Osteoblast (primary cell): ENCODE results near the gene APBA2. TPM values are rescaled to one million over a fixed set of nuclear protein-coding genes. Genes with fewer than 3 reads are reported as not detected.

Experiments used
- DNase-seq: peaks from one replicate; pipeline ENCODE4 v3.0.0; 2011; ENCODE audit warnings: low spot score, mixed read lengths; ENCODE audit not compliant: insufficient read length; ENCODE audit errors: missing footprints
- H2AFZ ChIP-seq: 2 replicates; pipeline ENCODE4 v1.6.0; 2011; ENCODE audit warnings: mild to moderate bottlenecking, low read length
- H3K27ac ChIP-seq: 2 replicates; pipeline ENCODE4 v1.5.1; 2011; ENCODE audit warnings: mild to moderate bottlenecking, low read depth, low read length, moderate library complexity
- H3K27me3 ChIP-seq: 2 replicates; pipeline ENCODE4 v1.6.0; 2012; ENCODE audit warnings: mild to moderate bottlenecking, control low read depth, inconsistent platforms, low read length, moderate library complexity; ENCODE audit not compliant: insufficient read depth
- H3K36me3 ChIP-seq: 2 replicates; pipeline ENCODE4 v1.5.1; 2011; ENCODE audit warnings: mild to moderate bottlenecking, low read length, control low read depth, moderate library complexity; ENCODE audit not compliant: insufficient read depth
- H3K4me1 ChIP-seq: 2 replicates; pipeline ENCODE4 v1.5.1; 2011; ENCODE audit warnings: mild to moderate bottlenecking, low read length, control low read depth, moderate library complexity; ENCODE audit not compliant: insufficient read depth
- H3K4me2 ChIP-seq: 2 replicates; pipeline ENCODE4 v1.6.0; 2011; ENCODE audit warnings: mild to moderate bottlenecking, low read length; ENCODE audit not compliant: insufficient read depth
- H3K4me3 ChIP-seq: fragments of 200-600 bp; sonication (generic); 3 replicates; pipeline ENCODE4 v1.5.1; 2012; ENCODE audit warnings: mild to moderate bottlenecking, low read length, inconsistent platforms; ENCODE audit not compliant: insufficient read depth
- H3K79me2 ChIP-seq: 2 replicates; pipeline ENCODE4 v1.6.0; 2012; ENCODE audit warnings: mild to moderate bottlenecking, low read length, control low read depth, inconsistent platforms; ENCODE audit not compliant: insufficient read depth
- H3K9me3 ChIP-seq: 2 replicates; pipeline ENCODE4 v1.5.1; 2011; ENCODE audit warnings: low read depth, low read length, control low read depth
- H4K20me1 ChIP-seq: 2 replicates; pipeline ENCODE4 v1.6.0; 2012; ENCODE audit warnings: mild to moderate bottlenecking, low read length, control low read depth; ENCODE audit not compliant: insufficient read depth
- total RNA-seq: library from RNA; depleted of rRNA; stranded (reverse); fragments of >200 nt; gene quantifications from 2 replicates; pipeline ENCODE4 v1.2.3, GENCODE V29; 2012
- TF ChIP-seq, protein P1 (sequence below): IDR thresholded peaks from 2 replicates; pipeline ENCODE4 v1.5.1; 2011; ENCODE audit warnings: mild to moderate bottlenecking, low read depth, low read length, moderate library complexity; ENCODE audit errors: extremely low read depth

The APBA2 gene
- total RNA-seq, 1 donor = 6.2 TPM

DNA sequence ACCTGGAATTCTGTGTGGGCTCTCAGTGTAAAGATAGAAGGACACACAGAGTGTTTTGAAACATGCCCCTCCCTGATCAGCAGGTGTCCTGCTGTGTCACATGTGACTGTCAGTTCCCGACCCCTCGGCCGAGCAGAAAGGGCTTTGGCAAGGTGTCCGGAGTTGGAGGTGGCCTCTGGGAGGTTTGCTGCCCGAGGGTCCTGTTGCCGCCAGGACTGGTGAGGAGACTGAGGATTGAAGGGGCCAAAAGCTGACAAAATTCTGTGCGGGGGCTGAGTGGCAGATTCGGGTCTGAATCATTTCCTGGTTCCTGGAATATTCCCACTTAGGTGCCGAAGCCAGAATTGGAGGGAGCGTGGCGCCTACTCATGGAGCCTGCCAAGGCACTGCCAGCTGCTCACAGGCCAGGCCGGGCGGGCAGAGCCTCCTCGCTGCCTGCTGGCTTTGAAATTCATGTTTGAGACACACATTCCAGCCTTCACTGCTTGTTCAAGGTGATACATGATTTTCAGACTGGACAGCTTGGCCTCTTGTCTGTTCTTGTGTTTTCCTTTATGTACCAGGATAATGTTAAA lies 83.8 kb downstream of the APBA2 start:
- no peak overlapping the region for H3K4me3 ChIP-seq
- no peaks in the 10 kb centered on the region for H3K36me3 ChIP-seq
- TF ChIP-seq, protein P1, sequence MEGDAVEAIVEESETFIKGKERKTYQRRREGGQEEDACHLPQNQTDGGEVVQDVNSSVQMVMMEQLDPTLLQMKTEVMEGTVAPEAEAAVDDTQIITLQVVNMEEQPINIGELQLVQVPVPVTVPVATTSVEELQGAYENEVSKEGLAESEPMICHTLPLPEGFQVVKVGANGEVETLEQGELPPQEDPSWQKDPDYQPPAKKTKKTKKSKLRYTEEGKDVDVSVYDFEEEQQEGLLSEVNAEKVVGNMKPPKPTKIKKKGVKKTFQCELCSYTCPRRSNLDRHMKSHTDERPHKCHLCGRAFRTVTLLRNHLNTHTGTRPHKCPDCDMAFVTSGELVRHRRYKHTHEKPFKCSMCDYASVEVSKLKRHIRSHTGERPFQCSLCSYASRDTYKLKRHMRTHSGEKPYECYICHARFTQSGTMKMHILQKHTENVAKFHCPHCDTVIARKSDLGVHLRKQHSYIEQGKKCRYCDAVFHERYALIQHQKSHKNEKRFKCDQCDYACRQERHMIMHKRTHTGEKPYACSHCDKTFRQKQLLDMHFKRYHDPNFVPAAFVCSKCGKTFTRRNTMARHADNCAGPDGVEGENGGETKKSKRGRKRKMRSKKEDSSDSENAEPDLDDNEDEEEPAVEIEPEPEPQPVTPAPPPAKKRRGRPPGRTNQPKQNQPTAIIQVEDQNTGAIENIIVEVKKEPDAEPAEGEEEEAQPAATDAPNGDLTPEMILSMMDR = no peak
- H4K20me1 ChIP-seq = no peaks in the 10 kb centered on the region
- H3K4me1 ChIP-seq = peaks cover 15% of the 10 kb centered on the region
- H3K27ac ChIP-seq = no peak overlapping the region
- H3K79me2 ChIP-seq = no peaks in the 10 kb centered on the region
- no peaks in the 10 kb centered on the region for H3K9me3 ChIP-seq
- H2AFZ ChIP-seq = no peak overlapping the region
- no peaks in the 10 kb centered on the region for H3K27me3 ChIP-seq
- no peak overlapping the region for H3K4me2 ChIP-seq
- no peak for DNase-seq

DNA sequence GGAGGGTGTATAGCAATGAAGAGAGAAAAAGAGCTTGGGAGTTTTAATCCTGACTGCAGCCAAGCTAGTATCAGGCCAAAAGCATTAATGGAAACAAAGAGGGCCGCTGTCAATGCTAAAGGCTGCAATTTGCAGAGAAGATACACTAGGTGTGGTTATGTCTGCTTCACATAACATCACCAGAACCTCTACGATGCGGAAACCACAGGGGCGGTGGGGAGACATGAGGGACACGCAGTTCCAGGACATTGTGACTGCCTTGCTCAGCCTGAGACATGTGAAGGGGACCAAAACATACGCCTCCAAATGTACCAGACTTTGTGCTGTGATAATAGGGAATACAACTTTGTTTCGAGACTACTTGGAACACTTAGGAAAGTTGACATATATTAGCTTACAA lies 88.4 kb downstream of the APBA2 start:
- Histone ChIP-seq H3K4me2 (no peak overlapping the region), H3K9me3 (no peaks in the 10 kb centered on the region), H3K36me3 (no peaks in the 10 kb centered on the region), H3K27ac (no peak overlapping the region), H3K79me2 (no peaks in the 10 kb centered on the region), H3K4me1 (peaks cover 20% of the 10 kb centered on the region), H3K4me3 (no peak overlapping the region), H4K20me1 (peaks cover 9% of the 10 kb centered on the region), H2AFZ (no peak overlapping the region), H3K27me3 (no peaks in the 10 kb centered on the region)
- no peak for DNase-seq
- TF ChIP-seq, protein P1 = no peak

DNA sequence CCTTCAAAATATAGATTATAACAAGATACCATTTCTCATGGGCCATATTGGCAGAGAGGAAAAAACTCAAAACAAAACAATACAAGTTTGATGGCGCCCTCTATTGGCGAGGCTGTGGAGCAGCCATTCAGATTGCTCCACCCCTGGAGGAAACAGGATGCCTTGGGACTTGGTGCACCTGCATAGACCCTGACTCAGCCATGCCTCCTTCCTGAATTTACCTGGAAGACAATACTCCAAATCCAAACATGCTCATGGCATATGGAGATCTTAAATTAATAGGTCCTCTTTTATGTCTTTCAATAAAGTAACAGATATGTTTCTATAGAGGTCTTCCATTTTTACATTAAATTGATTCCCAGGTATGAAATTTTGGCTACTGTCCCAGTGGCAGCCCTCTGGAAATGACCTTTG lies 90.0 kb downstream of the APBA2 start:
- Histone ChIP-seq H3K79me2 (no peaks in the 10 kb centered on the region), H3K36me3 (no peaks in the 10 kb centered on the region), H3K4me3 (no peak overlapping the region), H3K27ac (no peak overlapping the region), H2AFZ (no peak overlapping the region), H3K4me1 (peaks cover 11% of the 10 kb centered on the region), H3K9me3 (no peaks in the 10 kb centered on the region), H3K4me2 (no peak overlapping the region), H4K20me1 (peaks cover 9% of the 10 kb centered on the region), H3K27me3 (no peaks in the 10 kb centered on the region)
- TF ChIP-seq, protein P1 = peak; percentile 89
- no peak for DNase-seq

- Histone ChIP-seq H3K79me2 (no peaks in the 10 kb centered on the region), H3K36me3 (no peaks in the 10 kb centered on the region), H4K20me1 (peaks cover 9% of the 10 kb centered on the region), H3K4me1 (peaks cover 11% of the 10 kb centered on the region), H2AFZ (no peak overlapping the region), H3K4me2 (peak overlapping the region; percentile 58), H3K4me3 (peak overlapping the region; percentile 42), H3K9me3 (no peaks in the 10 kb centered on the region), H3K27ac (peak overlapping the region; percentile 79), H3K27me3 (no peaks in the 10 kb centered on the region)
- peak; percentile 96 for DNase-seq
- TF ChIP-seq, protein P1 = no peak
Measured at GRCh38 chr15:28977377-28978010, 91.7 kb downstream of the APBA2 start.
